ENCODE data around the gene FAIM2.
"Not testable (repeated sequence)": the region's sequence is repeated elsewhere in the genome, so short reads cannot be mapped to it uniquely, and the experiment has no call there.

Gene FAIM2

GRCh38 chr12:49872381-49872780 is 31.3 kb downstream of the FAIM2 start:
- peaks cover 14% of the 10 kb centered on the region for H3K4me1 ChIP-seq (ENCODE audit: control insufficient read depth, insufficient read depth, low read length)
- TF ChIP-seq AEBP2 (tag by site-specific recombination; IDR thresholded peaks at IDR 0.05; ENCODE audit: borderline replicate concordance): no peak
- TF ChIP-seq ZFP41 (tag by site-specific recombination; IDR thresholded peaks at IDR 0.05; ENCODE audit: borderline replicate concordance): no peak
- no peak for TF ChIP-seq ZNF155 (tag by site-specific recombination; IDR thresholded peaks at IDR 0.05)
- no peak for TF ChIP-seq ZNF221 (tag by site-specific recombination; IDR thresholded peaks at IDR 0.05; ENCODE audit: borderline replicate concordance)
- TF ChIP-seq REPIN1 (tag by site-specific recombination; IDR thresholded peaks at IDR 0.05; ENCODE audit: low read depth): no peak
- TF ChIP-seq WT1 (tag by site-specific recombination; IDR thresholded peaks at IDR 0.05): no peak
- TF ChIP-seq ZNF558 (tag by site-specific recombination; IDR thresholded peaks at IDR 0.05): no peak
- TF ChIP-seq ZNF626 (tag by site-specific recombination; IDR thresholded peaks at IDR 0.05): no peak
- TF ChIP-seq ZNF266 (tag by site-specific recombination; IDR thresholded peaks at IDR 0.05; ENCODE audit: low read depth): no peak
- no peak for TF ChIP-seq KLF17 (tag by site-specific recombination; IDR thresholded peaks at IDR 0.05)
- TF ChIP-seq GFI1B (tag by site-specific recombination; IDR thresholded peaks at IDR 0.05): no peak
- TF ChIP-seq ZNF223 (tag by site-specific recombination; IDR thresholded peaks at IDR 0.05): no peak
- no peak for TF ChIP-seq PBX3 (CRISPR knock-in tag; IDR thresholded peaks at IDR 0.05)
- TF ChIP-seq ZSCAN23 (tag by site-specific recombination; IDR thresholded peaks at IDR 0.05): no peak
- CTCF ChIA-PET: interaction anchor here (0.5 to 1.8 kb wide), 4 partner anchors 73 to 260 kb away, joined by 3 to 9 read pairs (median 5); no protein-coding TSS in a partner anchor
- no peaks in the 10 kb centered on the region for H3K9me3 ChIP-seq (ENCODE audit: control insufficient read depth, insufficient read depth, low read depth, low read length)
- POLR2A ChIA-PET: no interaction called here
- no peak overlapping the region for H3K4me3 ChIP-seq (ENCODE audit: low read depth, low read length)
- H3K36me3 ChIP-seq (ENCODE audit: control insufficient read depth in 2 of 2, insufficient read depth in 1 of 2, low read length in 2 of 2): no peaks in the 10 kb centered on the region
- H3K27ac ChIP-seq (ENCODE audit: extremely low read depth, low read depth, low read length): no peak overlapping the region

GRCh38 chr12:49871811-49872251 is 31.9 kb downstream of the FAIM2 start:
- H3K9me3 ChIP-seq (ENCODE audit: control insufficient read depth, insufficient read depth, low read depth, low read length); H3K4me3 ChIP-seq (ENCODE audit: low read depth, low read length); H3K36me3 ChIP-seq (ENCODE audit: control insufficient read depth in 2 of 2, insufficient read depth in 1 of 2, low read length in 2 of 2); POLR2A ChIA-PET; H3K27ac ChIP-seq (ENCODE audit: extremely low read depth, low read depth, low read length): not testable (repeated sequence)
- H3K4me1 ChIP-seq (ENCODE audit: control insufficient read depth, insufficient read depth, low read length): peaks cover 14% of the 10 kb centered on the region
- CTCF ChIA-PET: interaction anchor here (0.7 to 1.8 kb wide), 4 partner anchors 22 to 199 kb away, joined by 3 to 9 read pairs (median 5); no protein-coding TSS in a partner anchor

GRCh38 chr12:49871263-49871561 is 32.5 kb downstream of the FAIM2 start:
- peaks cover 14% of the 10 kb centered on the region for H3K4me1 ChIP-seq (ENCODE audit: control insufficient read depth, insufficient read depth, low read length)
- H3K36me3 ChIP-seq (ENCODE audit: control insufficient read depth in 2 of 2, insufficient read depth in 1 of 2, low read length in 2 of 2): no peaks in the 10 kb centered on the region
- CTCF ChIA-PET: interaction anchor here (0.5 to 6.1 kb wide), 5 partner anchors 23 to 96 kb away, joined by 3 to 76 read pairs (median 4); no protein-coding TSS in a partner anchor
- no peak overlapping the region for H3K4me3 ChIP-seq (ENCODE audit: low read depth, low read length)
- no peaks in the 10 kb centered on the region for H3K9me3 ChIP-seq (ENCODE audit: control insufficient read depth, insufficient read depth, low read depth, low read length)
- no peak overlapping the region for H3K27ac ChIP-seq (ENCODE audit: extremely low read depth, low read depth, low read length)
- POLR2A ChIA-PET: no interaction called here
- no peak for TF ChIP-seq ZNF48 (tag by site-specific recombination; IDR thresholded peaks at IDR 0.05)
- TF ChIP-seq ZNF639 (tag by site-specific recombination; IDR thresholded peaks at IDR 0.05): no peak
- no peak for TF ChIP-seq ZNF221 (tag by site-specific recombination; IDR thresholded peaks at IDR 0.05; ENCODE audit: borderline replicate concordance)
- TF ChIP-seq ZIC2 (tag by site-specific recombination; IDR thresholded peaks at IDR 0.05): peak; percentile 69
- TF ChIP-seq ZNF19 (tag by site-specific recombination; IDR thresholded peaks at IDR 0.05; ENCODE audit: low read depth): no peak
- TF ChIP-seq ZNF391 (tag by site-specific recombination; IDR thresholded peaks at IDR 0.05; ENCODE audit: borderline replicate concordance, low read depth): no peak
- no peak for TF ChIP-seq PBX3 (CRISPR knock-in tag; IDR thresholded peaks at IDR 0.05)
- TF ChIP-seq ZFHX2 (tag by site-specific recombination; conservative IDR thresholded peaks at IDR 0.05): no peak
- TF ChIP-seq ZBTB20 (tag by site-specific recombination; IDR thresholded peaks at IDR 0.05): peak; percentile 67
- no peak for TF ChIP-seq ZNF18 (tag by site-specific recombination; IDR thresholded peaks at IDR 0.05)

All from HEK293 (cell line).